K562 (cell line): ENCODE results near the gene ADD3.

Source experiments
- EP400 ChIP-seq: fragments of 450-650 bp; IDR thresholded peaks from 2 replicates; pipeline ENCODE4 v1.6.1; 2017; ENCODE audit warnings: antibody characterized with exemption, mild to moderate bottlenecking, moderate library complexity
- EZH2 ChIP-seq: IDR thresholded peaks from 2 replicates; pipeline ENCODE4 v1.6.1; 2012; ENCODE audit warnings: low read depth, mild to moderate bottlenecking, inconsistent platforms, low read length, borderline replicate concordance
- JUN ChIP-seq, 2 experiments: sonication (generic) in 1 of 2; formaldehyde crosslinking in 1 of 2; IDR thresholded peaks; 2 replicates each; pipeline versions ENCODE4 v1.6.1 to v1.8.0; 2012 to 2022; ENCODE audit warnings: borderline replicate concordance in 2 of 2, mild to moderate bottlenecking in 2 of 2, improper control_type of control experiment in 1 of 2, low read depth in 1 of 2, low read length in 1 of 2, missing genetic modification reagents in 1 of 2
- RFX7 ChIP-seq: fragments of 250-450 bp; sonication (Bioruptor Pico); IDR thresholded peaks from 2 replicates; pipeline ENCODE4 v1.5.1; 2021; ENCODE audit warnings: mild to moderate bottlenecking
- SREBF1 ChIP-seq: fragments of 150-350 bp; IDR thresholded peaks from 2 replicates; pipeline ENCODE4 v1.6.1; 2014; ENCODE audit warnings: antibody characterized with exemption, low read depth, low read length, borderline replicate concordance
- ZNF253 ChIP-seq: fragments of 250-450 bp; sonication (Bioruptor Pico); conservative IDR thresholded peaks from 2 replicates; pipeline ENCODE4 v1.6.1; 2021; ENCODE audit warnings: mild to moderate bottlenecking
- ZNF561 ChIP-seq: fragments of 450-650 bp; formaldehyde crosslinking; conservative IDR thresholded peaks from 2 replicates; pipeline ENCODE4 v1.4.0; 2020; ENCODE audit warnings: mild to moderate bottlenecking, moderate library complexity
- TF ChIP-seq, protein P1 (sequence below), 3 experiments: IDR thresholded peaks in 2 of 3; conservative IDR thresholded peaks in 1 of 3; 2 replicates each; pipeline ENCODE4 v1.5.1; 2011 to 2012; ENCODE audit warnings: low read length in 3 of 3, mild to moderate bottlenecking in 3 of 3, control low read depth in 2 of 3, improper control_type of control experiment in 1 of 3, inconsistent platforms in 1 of 3, low read depth in 1 of 3, mixed read lengths in 1 of 3, moderate library complexity in 1 of 3; ENCODE audit not compliant: insufficient read depth in 2 of 3
- TF ChIP-seq, protein P2 (sequence below): fragments of 450-650 bp; formaldehyde crosslinking; IDR thresholded peaks from 2 replicates; pipeline ENCODE4 v1.4.0; 2020; ENCODE audit warnings: mild to moderate bottlenecking, moderate library complexity
- TF ChIP-seq, protein P3 (sequence below), 2 experiments: fragments of 450-650 bp; formaldehyde crosslinking in 1 of 2; IDR thresholded peaks; 2 replicates each; pipeline versions ENCODE4 v1.4.0 to v1.6.1; 2014 to 2020; ENCODE audit warnings: mild to moderate bottlenecking in 2 of 2, borderline replicate concordance in 1 of 2, low read depth in 1 of 2
- TF ChIP-seq, protein P4 (sequence below), 2 experiments: IDR thresholded peaks; 2 replicates each; pipeline ENCODE4 v1.6.1; 2012; ENCODE audit warnings: improper control_type of control experiment in 2 of 2, low read depth in 2 of 2, low read length in 2 of 2, borderline replicate concordance in 1 of 2

DNA sequence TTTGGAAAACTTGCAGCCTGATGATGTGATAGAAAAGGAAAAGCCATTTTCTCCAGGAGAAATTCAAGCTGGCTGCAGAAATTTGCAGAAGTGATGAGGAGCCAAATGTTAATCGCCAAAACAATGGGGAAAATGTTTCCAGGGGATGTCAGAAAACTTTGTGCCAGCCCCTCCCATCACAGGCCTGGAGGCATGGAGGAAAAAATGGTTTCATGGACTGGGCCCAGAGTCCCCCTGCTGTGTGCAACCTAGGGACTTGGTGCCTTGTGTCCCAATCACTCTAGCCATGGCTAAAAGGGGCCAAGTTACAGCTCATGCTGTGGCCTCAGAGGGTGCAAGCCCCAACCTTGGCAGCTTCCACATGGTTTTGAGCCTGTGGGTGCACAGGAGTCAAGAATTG, 41.0 kb downstream of the ADD3 start:
- TF ChIP-seq, protein P1, sequence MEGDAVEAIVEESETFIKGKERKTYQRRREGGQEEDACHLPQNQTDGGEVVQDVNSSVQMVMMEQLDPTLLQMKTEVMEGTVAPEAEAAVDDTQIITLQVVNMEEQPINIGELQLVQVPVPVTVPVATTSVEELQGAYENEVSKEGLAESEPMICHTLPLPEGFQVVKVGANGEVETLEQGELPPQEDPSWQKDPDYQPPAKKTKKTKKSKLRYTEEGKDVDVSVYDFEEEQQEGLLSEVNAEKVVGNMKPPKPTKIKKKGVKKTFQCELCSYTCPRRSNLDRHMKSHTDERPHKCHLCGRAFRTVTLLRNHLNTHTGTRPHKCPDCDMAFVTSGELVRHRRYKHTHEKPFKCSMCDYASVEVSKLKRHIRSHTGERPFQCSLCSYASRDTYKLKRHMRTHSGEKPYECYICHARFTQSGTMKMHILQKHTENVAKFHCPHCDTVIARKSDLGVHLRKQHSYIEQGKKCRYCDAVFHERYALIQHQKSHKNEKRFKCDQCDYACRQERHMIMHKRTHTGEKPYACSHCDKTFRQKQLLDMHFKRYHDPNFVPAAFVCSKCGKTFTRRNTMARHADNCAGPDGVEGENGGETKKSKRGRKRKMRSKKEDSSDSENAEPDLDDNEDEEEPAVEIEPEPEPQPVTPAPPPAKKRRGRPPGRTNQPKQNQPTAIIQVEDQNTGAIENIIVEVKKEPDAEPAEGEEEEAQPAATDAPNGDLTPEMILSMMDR (IDR thresholded peaks at IDR 0.05 in 2 of 3, conservative IDR thresholded peaks at IDR 0.05 in 1 of 3; ENCODE audit: insufficient read depth in 2 of 3, low read depth in 1 of 3, low read length in 3 of 3), result no peak
- TF ChIP-seq EP400 (no peak), JUN (IDR thresholded peaks at IDR 0.05; ENCODE audit: borderline replicate concordance, low read depth, low read length) (no peak), JUN (CRISPR knock-in tag; IDR thresholded peaks at IDR 0.05; ENCODE audit: borderline replicate concordance) (no peak), ZNF561 (CRISPR knock-in tag) (no peak), RFX7 (CRISPR knock-in tag) (no peak), ZNF253 (CRISPR knock-in tag) (no peak), EZH2 (no peak), SREBF1 (no peak)
- TF ChIP-seq, protein P2, sequence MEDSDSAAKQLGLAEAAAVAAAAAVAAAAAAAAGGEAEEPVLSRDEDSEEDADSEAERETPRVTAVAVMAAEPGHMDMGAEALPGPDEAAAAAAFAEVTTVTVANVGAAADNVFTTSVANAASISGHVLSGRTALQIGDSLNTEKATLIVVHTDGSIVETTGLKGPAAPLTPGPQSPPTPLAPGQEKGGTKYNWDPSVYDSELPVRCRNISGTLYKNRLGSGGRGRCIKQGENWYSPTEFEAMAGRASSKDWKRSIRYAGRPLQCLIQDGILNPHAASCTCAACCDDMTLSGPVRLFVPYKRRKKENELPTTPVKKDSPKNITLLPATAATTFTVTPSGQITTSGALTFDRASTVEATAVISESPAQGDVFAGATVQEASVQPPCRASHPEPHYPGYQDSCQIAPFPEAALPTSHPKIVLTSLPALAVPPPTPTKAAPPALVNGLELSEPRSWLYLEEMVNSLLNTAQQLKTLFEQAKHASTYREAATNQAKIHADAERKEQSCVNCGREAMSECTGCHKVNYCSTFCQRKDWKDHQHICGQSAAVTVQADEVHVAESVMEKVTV (CRISPR knock-in tag), result no peak
- TF ChIP-seq, protein P3, sequence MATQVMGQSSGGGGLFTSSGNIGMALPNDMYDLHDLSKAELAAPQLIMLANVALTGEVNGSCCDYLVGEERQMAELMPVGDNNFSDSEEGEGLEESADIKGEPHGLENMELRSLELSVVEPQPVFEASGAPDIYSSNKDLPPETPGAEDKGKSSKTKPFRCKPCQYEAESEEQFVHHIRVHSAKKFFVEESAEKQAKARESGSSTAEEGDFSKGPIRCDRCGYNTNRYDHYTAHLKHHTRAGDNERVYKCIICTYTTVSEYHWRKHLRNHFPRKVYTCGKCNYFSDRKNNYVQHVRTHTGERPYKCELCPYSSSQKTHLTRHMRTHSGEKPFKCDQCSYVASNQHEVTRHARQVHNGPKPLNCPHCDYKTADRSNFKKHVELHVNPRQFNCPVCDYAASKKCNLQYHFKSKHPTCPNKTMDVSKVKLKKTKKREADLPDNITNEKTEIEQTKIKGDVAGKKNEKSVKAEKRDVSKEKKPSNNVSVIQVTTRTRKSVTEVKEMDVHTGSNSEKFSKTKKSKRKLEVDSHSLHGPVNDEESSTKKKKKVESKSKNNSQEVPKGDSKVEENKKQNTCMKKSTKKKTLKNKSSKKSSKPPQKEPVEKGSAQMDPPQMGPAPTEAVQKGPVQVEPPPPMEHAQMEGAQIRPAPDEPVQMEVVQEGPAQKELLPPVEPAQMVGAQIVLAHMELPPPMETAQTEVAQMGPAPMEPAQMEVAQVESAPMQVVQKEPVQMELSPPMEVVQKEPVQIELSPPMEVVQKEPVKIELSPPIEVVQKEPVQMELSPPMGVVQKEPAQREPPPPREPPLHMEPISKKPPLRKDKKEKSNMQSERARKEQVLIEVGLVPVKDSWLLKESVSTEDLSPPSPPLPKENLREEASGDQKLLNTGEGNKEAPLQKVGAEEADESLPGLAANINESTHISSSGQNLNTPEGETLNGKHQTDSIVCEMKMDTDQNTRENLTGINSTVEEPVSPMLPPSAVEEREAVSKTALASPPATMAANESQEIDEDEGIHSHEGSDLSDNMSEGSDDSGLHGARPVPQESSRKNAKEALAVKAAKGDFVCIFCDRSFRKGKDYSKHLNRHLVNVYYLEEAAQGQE (IDR thresholded peaks at IDR 0.05; ENCODE audit: borderline replicate concordance), result no peak
- TF ChIP-seq, protein P3 (CRISPR knock-in tag; IDR thresholded peaks at IDR 0.05; ENCODE audit: low read depth), result no peak
- TF ChIP-seq, protein P4, sequence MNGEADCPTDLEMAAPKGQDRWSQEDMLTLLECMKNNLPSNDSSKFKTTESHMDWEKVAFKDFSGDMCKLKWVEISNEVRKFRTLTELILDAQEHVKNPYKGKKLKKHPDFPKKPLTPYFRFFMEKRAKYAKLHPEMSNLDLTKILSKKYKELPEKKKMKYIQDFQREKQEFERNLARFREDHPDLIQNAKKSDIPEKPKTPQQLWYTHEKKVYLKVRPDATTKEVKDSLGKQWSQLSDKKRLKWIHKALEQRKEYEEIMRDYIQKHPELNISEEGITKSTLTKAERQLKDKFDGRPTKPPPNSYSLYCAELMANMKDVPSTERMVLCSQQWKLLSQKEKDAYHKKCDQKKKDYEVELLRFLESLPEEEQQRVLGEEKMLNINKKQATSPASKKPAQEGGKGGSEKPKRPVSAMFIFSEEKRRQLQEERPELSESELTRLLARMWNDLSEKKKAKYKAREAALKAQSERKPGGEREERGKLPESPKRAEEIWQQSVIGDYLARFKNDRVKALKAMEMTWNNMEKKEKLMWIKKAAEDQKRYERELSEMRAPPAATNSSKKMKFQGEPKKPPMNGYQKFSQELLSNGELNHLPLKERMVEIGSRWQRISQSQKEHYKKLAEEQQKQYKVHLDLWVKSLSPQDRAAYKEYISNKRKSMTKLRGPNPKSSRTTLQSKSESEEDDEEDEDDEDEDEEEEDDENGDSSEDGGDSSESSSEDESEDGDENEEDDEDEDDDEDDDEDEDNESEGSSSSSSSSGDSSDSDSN (IDR thresholded peaks at IDR 0.05; ENCODE audit: borderline replicate concordance in 1 of 2, low read depth in 2 of 2, low read length in 2 of 2), result no peak
